Measurements from ENCODE around the gene TCF3.
A peak's percentile ranks its signal among the peaks of the same experiment; 100 is the strongest.
"Not testable (repeated sequence)": the region's sequence is repeated elsewhere in the genome, so short reads cannot be mapped to it uniquely, and the experiment has no call there.

TCF3 gene

DNA sequence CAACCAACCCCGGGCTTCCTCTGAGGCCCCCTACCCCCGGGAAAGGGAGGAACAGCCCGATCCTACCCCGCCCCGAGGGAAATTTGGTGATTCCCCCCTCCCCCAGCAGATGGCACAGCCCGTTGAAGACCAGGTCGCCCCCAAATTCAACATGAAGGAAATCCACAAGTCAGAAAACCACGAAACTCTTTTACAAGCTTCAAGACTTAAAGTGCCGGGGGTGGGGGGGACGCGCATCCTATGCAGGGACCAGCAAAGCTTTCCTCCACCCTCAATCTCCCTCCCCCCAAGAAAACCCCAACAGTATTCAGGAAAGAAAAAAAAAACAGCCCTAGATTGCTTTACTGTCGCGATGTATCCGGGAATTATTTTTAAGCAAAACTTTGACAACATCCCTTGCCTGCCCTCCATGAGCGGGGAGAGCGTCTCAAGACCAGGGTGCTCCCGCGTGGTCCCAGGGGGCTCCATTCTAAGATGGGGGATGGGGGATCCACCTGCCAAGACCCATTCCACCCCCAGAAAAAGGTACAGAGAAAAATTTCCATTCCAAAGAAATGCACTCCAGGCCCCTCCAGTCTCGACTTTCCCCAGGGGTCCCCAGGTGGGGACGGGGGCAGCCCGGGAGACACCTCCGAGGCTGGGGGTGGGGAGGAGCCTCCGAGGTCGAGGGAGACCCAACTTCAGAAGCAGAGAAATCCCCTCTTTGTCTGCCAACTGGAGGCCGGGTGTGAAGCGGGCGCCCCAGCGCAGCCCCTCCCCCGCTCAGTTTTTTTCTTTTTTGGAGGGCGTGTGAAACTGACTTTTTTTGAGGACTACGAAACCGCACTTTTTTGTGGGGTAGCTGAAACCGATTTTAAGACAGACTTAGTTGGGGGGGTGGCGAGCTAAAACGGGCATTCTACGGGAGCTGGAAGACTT is 1.5 kb downstream of the TCF3 start:
- DNase-seq, result peak; percentile 74

- no peak for DNase-seq
These were observed 2.4 kb downstream of the TCF3 start for GRCh38 chr19:1649706-1650649.

GRCh38 chr19:1648920-1649541 is 3.4 kb downstream of the TCF3 start:
- DNase-seq, result no peak

DNA sequence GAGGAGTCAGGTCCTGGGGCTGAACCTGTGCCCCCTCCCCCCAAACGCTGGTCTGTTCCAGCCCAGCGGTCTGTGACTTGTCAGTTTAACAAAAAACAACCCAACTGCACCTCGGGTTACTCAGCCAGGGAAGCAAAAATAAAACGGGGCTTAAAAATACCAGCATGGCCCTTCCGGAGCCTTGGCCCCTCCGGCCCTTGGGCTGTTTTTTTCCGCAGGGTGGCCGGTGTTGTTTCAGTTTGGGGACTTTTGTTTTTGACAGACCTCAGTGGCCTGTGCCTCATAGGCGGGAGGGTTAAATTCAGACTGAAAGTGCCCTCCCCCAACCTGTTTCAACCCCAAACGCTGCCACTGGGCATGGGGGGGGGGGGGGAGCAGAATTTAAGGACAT is 4.0 kb downstream of the TCF3 start:
- no peak for DNase-seq

DNA sequence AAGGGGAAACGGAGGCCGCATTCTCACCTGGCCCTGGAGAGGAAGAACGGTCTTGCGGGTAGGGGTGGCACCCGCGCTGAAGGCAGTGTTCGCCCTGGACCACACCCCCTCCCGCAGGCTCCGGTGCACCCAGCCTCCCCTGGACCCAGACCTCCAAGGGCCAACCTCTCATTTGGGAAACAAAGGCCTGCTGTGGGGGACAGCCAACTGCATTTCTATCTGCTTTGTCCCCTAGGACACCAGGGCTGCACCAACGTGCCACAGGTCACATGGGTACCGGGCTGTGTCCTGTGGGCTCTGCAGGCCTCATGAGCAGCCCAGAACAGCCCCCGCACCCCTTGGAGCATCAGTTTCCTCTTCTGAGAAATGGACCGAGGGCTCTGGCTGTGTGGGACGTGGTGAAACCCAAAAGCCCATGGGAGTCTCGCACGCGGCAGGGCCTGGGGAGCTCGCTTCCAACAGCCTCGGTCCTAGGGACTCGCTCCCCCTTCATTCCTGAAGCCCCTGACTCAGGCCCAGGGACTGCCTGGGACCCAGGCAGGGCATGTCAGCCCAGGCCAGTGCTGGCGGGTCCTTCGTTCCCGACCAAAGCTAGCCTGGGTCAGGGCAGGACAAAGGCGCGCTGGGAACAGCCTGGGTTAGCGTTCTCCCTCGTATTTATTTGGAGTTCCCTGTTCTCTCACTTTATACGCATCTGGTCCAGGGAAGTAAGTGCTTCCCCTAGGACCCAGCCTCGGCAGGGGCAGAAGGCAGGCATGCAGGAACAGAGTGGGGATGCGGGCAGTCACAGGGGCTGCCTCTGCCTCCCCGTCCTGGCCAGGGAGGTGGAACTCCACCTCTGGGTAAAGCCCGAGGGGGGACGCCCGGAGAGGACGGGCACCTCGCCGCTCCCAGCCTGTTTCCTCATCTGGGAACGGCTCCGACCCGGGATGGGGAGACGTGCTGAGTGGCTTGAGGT is 4.6 kb downstream of the TCF3 start:
- DNase-seq, result no peak

- no peak for DNase-seq
These were observed 5.6 kb downstream of the TCF3 start for GRCh38 chr19:1646659-1647453.

GRCh38 chr19:1646149-1646548 is 6.3 kb downstream of the TCF3 start:
- DNase-seq, result no peak

- no peak for DNase-seq
These were observed 7.1 kb downstream of the TCF3 start for GRCh38 chr19:1645299-1645698.

- no peak for DNase-seq
These were observed 8.3 kb downstream of the TCF3 start for GRCh38 chr19:1644070-1644469.

DNA sequence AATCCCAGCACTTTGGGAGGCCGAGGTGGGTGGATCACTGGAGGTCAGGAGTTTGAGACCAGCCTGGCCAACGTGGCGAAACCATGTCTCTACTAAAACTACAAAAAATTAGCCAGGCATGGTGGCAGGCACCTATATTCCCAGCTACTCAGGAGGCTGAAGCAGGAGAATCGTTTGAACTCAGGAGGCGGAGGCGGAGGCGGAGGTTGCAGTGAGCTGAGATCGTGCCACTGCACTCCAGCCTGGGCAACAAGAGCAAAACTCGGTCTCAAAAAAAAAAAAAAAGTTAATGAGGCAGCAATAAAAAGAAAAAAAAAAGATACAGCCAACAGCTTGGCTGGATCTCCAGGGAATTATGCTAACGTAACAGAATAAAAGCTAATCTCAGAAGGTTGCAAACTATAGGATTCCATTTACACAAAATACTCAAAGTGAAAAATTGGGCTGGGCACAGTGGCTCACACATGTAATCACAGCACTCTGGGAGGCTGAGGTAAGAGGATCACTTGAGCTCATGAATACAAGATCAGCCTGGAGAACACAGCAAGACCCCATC is 11.4 kb downstream of the TCF3 start:
- not testable (repeated sequence) for DNase-seq

GRCh38 chr19:1636325-1637236 is 15.8 kb downstream of the TCF3 start:
- DNase-seq, result no peak

DNA sequence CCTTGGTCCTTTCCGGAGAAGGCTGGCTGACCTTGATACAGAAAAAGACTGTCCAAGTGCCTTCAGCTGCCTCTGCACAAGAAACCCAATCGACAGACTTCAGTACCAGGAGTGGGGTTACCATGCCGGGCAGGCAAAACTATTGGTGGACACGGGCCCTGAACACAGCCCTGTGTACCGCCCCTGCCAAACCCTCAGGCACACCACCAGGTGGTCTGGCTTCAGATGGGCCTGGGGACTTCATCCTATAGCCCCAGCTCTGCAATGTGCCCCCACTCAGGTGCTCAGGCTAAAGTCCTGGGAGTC is 17.5 kb downstream of the TCF3 start:
- DNase-seq, result no peak

- no peak for DNase-seq
These were observed 18.0 kb downstream of the TCF3 start for GRCh38 chr19:1634242-1634937.

DNA sequence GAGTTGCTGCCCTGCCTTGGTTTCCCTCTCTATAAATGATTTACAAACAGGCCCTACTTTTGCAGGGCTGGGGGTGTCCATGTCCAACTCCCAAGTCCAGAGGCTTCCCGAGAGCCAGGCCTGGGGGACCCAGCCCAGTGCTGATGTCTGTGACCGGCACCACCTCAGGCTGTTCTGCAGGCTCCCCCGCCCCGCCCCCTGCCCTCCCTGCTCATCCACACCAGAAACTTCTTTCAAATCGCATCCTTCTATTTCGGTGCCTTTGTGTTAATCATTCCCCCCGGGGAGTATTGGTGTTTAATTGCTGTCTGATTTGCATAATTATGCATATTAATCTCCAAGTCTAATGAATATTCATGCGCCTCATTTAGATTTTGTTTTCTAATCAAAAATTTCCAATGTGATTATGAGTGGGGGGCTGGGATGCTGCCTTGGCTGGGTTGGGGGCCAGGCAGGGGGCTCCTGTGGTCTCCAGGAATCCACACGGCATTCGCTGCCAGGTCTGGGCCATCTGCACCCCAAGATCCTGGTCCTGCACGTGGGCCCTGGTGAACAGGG is 19.1 kb downstream of the TCF3 start:
- DNase-seq, result no peak

- DNase-seq, result no peak
These were observed 19.8 kb downstream of the TCF3 start for GRCh38 chr19:1632462-1633268.

GRCh38 chr19:1631557-1632100 is 20.8 kb downstream of the TCF3 start:
- DNase-seq, result no peak

DNA sequence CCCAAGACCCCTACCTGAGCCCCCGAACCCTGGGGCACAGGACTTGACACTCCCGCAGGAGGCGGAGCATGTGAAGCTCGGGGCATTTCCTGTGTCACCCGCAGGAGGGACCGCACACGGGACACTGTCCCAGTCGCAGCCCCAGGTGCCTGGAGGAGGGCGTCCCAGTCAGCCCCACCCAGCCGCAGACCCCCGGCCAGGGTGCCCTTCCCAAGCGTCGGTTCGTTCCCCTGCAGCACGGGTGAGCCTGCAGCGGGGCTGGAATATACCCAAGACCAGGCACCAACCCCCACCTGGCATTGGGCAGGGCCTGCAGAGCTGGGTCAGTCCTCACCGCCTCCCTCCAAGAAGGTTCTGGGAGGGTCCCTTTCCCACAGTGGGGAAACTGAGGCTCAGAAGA is 21.6 kb downstream of the TCF3 start:
- no peak for DNase-seq

GRCh38 chr19:1630012-1630411 is 22.4 kb downstream of the TCF3 start:
- DNase-seq, result no peak
